GM18507 (cell line): Measurements from ENCODE around the gene ERFL.

Experiments used
- DNase-seq: peaks from one replicate; pipeline ENCODE4 v3.0.0; 2011; ENCODE audit warnings: low read depth; ENCODE audit not compliant: insufficient read length; ENCODE audit errors: extremely low spot score
- FAIRE-seq: peaks from 2 replicates; lab custom pipeline; 2011; peaks lifted over from hg19 to GRCh38; lab: Jason Lieb, UNC

Gene ERFL

GRCh38 chr19:41929536-41930071, 1.4 kb upstream of the ERFL start:
- DNase-seq (no peak), FAIRE-seq (no peak)

- DNase-seq = no peak
These were observed 696 bp upstream of the ERFL start for GRCh38 chr19:41928754-41929535.

GRCh38 chr19:41927497-41928192, 604 bp downstream of the ERFL start:
- DNase-seq = no peak

More at GRCh38 chr19:41928754-41929535, 696 bp upstream of the ERFL start:
- FAIRE-seq = peak; percentile 24

GRCh38 chr19:41926763-41927496, 1.3 kb downstream of the ERFL start:
- FAIRE-seq (no peak), DNase-seq (no peak)

More at GRCh38 chr19:41927497-41928192, 604 bp downstream of the ERFL start:
- no peak for FAIRE-seq

DNA sequence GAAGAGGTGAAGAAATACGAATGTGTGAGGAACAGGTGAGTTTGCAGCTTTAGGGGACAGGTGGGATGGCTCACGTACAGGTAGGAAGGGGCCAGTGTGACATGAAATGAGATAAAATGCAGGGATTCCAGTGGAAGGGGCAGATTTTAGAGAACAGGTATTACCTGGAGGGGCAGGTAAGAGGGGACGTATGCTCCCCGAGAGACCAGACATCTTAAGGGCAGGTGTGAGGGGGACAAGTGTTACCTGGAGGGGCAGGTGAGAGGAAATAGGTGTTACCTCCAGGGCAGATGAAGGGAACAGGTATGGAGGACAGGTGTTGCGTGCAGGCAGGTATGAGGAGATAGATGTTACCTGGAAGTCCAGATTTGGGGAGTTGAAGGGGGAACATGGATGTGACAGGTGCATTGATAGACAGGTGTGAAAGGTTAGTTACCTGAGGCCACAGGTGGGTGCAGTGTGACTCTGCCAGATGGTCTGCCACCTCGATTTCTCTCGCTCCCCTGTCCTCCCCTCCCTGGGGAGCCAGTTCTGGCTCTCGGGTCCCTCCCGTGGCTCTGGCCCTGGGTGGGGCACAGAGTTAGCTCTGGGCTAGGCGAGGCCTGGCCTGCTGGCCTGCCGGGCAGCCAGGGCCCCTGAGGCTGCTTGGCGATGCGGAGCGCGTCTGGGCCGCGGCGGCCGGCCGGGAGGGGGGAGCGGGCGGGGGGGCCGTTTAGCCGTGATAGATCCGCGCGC, 2.1 kb downstream of the ERFL start:
- no peak for FAIRE-seq
- DNase-seq = no peak

GRCh38 chr19:41925208-41926003, 2.8 kb downstream of the ERFL start:
- no peak for DNase-seq
- FAIRE-seq = no peak

DNA sequence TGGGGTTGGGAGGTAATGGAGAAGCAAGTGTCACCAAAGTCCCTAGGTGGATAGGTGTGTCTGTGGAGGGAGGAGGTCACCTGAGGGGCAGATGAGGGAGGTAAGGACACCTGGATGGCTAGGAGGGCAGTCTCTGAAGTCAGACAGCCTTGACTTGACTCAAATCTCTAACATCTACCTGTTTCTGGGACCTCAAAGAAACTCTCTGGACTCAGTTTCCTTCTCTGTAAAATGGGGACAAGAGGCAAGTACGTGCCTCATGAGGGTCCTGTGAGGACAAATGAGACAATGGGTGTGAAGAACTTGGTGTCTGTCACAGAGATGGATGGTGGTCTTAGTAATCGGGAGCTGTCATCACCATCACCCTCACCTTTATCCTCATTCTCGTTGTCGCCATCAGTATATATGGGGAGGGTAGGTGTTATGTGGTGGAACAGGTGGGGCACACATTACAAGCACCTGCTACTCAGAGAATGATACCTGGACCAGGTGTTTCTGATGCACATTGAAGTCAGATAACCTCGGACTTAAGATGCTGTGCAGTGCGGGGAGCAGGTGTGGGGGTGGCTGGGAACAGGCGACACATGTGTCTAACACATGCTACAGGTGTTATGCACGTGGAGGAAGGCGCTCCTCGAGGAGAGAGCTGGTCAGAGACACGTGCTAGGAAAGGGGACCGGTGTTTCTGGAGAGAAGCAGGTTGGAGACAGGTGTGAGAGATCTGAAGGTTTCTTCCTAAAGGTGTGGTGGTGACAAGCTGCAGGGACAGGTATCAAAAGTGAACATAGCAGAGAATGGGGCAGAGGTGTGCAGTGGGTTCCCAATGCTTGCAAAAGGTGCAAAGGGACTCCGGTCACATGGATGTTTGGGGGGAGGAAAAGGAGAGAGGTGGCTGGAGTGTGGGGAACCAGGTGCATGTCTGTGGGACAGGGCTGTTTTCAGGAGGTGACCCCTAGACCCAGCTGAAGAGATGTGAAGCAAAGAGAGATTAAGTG, 3.8 kb downstream of the ERFL start:
- DNase-seq (no peak), FAIRE-seq (no peak)

GRCh38 chr19:41923045-41923788, 5.0 kb downstream of the ERFL start:
- FAIRE-seq (no peak), DNase-seq (no peak)

GRCh38 chr19:41922585-41922984, 5.7 kb downstream of the ERFL start:
- FAIRE-seq (no peak), DNase-seq (no peak)

DNA sequence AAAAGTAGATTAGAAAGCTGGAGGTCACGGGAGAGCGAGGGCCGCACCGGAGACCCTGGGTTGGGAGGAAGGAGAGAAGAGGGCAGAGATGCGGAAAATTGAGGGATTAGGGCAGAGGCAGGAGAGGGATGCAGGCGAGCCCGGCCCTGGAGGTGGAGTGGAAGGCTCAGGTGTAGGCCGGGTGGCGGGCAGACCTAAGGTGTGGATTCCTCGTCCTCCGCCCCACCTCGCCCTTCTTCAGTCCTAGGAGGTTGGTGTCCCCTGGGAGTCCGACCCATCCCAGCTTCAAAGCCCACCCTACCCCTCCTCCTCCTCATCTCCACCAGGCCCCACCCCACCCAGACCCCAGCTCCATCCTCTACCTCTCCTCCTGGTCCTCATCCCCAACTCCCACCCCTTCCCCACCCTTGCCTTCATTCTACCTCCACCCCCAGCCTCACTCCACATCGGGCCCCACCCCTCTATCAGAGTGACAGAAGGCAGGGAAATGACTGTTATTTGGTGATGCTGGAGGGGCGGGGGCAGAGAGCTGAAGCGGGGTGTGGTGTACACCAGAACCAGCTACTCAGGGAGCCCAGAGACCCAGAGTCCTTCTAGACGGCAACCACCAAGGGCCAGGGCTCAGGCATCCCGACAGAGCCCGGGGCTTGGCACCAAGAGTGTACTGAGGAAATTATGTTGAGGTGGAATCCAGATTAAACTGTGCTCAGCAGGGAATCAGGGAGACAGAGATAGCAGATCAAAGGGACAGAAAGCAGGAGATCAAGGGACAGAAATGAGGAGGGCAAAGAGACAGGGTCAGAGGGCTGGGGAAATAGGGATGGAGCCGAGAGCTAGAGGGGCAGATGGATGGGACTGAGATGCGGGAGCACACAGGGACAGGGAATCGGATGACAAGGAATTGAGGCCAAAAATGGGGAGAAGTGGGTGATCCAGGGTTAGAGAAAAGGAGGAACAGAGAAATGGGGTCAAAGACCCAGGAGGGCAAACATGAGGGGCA, 6.4 kb downstream of the ERFL start:
- no peak for DNase-seq
- FAIRE-seq = no peak

DNA sequence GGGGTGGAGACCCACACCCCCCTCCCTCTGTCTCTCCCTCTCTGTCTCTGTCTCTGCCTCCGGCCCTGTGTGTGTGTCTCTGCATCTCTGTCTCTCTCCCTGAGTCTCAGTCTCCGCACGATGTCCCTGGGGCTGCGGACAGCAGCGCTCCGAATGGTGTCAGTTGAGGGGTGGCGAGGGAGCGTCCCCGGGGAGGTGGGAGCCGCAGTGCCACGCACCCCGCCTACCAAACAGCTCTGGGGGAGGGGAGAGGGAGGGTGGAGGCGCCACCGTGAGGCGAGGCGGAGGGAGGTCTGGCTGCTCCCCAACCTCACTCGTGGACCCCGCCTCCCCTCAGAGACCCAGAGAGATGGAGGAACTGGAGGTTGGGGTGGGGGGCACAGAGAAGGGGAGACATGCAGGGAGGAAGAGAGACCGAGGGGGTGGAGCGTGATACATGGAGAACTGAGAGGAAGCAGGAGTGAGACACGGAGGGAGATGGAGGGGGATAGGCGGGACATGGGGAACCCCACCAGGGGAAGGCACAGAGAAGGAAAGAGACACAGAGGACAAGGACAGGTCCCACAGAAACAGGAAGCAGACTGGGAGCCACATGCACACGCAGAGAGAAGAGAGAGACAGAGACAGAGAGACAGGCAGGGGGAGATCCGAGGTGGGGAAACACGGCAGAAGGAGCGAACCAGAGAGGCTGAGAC, 7.2 kb downstream of the ERFL start:
- FAIRE-seq = no peak

GRCh38 chr19:41919948-41920712, 8.1 kb downstream of the ERFL start:
- no peak for DNase-seq
- no peak for FAIRE-seq

More for the DNA sequence above, 7.2 kb downstream of the ERFL start:
- DNase-seq = no peak

- no peak for FAIRE-seq
- no peak for DNase-seq
These were observed 9.5 kb downstream of the ERFL start for GRCh38 chr19:41918653-41919244.

- no peak for DNase-seq
- no peak for FAIRE-seq
These were observed 10.2 kb downstream of the ERFL start for GRCh38 chr19:41918095-41918494.
